HFF-Myc (cell line): ENCODE results near the gene RFTN1.

ENCODE experiments used
- DNase-seq: peaks from one replicate; pipeline ENCODE4 v3.0.0-alpha.2; 2011; ENCODE audit warnings: low read depth; ENCODE audit errors: extremely low read depth
- H3K4me3 ChIP-seq: replicated peaks from 2 replicates; pipeline ENCODE4 v1.5.1; 2011; ENCODE audit warnings: low read depth, mild to moderate bottlenecking, control low read depth, low read length
- CTCF ChIP-seq: IDR thresholded peaks from 2 replicates; pipeline ENCODE4 v1.5.1; 2012; ENCODE audit warnings: mild to moderate bottlenecking, low read depth, low read length, control low read depth; ENCODE audit errors: missing control alignments

The RFTN1 gene

GRCh38 chr3:16500093-16500492 is 13.4 kb downstream of the RFTN1 start:
- no peak for DNase-seq
- no peak for TF ChIP-seq CTCF
- H3K4me3 ChIP-seq = no peak overlapping the region

- no peak for TF ChIP-seq CTCF
- DNase-seq = no peak
- no peak overlapping the region for H3K4me3 ChIP-seq
Measured at GRCh38 chr3:16499351-16499750, 14.1 kb downstream of the RFTN1 start.

- DNase-seq = no peak
- no peak for TF ChIP-seq CTCF
Measured at GRCh38 chr3:16498130-16498890, 15.2 kb downstream of the RFTN1 start.

GRCh38 chr3:16496408-16497222 is 16.9 kb downstream of the RFTN1 start:
- no peak overlapping the region for H3K4me3 ChIP-seq
- no peak for TF ChIP-seq CTCF
- DNase-seq = no peak

More at GRCh38 chr3:16498130-16498890, 15.2 kb downstream of the RFTN1 start:
- H3K4me3 ChIP-seq = no peak overlapping the region

GRCh38 chr3:16496008-16496407 is 17.5 kb downstream of the RFTN1 start:
- DNase-seq = no peak
- no peak for TF ChIP-seq CTCF
- H3K4me3 ChIP-seq = no peak overlapping the region

GRCh38 chr3:16494814-16495431 is 18.6 kb downstream of the RFTN1 start:
- no peak overlapping the region for H3K4me3 ChIP-seq
- no peak for TF ChIP-seq CTCF
- DNase-seq = no peak
